ENCODE results near the gene MMRN1.

MMRN1 gene

DNA sequence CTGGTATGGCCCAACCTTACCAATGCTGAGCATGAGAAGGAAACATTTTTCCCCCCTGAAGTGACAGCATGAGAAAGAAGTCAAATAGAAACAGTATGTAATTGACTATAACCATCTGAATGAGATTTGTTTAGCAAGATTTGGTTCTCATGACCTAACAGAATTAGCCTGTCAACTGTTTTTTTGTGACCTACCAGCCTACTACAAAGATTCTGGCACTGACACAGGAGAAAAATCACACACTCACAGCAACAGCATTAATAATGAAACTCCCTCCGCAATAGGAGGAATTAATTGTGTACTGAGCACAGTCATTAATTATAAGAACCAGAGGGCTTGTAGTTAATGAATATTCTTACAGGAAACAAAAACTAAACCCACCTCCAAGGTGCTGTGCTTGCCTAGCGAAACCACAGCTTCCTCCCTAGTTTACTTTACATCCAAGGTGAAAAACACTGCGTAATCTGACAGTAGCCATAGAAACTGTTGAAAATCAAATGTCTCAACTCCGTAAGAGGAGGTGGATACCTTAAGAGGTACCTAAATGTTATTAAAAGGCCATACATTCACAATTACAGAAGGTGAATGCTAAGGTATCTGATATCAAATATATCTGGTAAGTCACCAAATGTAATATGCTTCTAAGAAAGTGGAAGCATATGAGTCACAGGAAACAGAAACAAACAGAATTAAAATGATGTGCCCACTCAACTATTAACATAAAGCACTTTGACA lies 34.9 kb downstream of the MMRN1 start:
- Mint-ChIP-seq H3K4me1 (no peaks in the 10 kb centered on the region), H3K36me3 (ENCODE audit: low read depth) (no peaks in the 10 kb centered on the region), H3K9me3 (peaks cover 13% of the 10 kb centered on the region), H3K4me3 (no peak overlapping the region), H3K27ac (no peak overlapping the region), H3K27me3 (ENCODE audit: low read depth, poor library complexity) (no peaks in the 10 kb centered on the region)
- no peak for DNase-seq
- TF ChIP-seq, protein P1, sequence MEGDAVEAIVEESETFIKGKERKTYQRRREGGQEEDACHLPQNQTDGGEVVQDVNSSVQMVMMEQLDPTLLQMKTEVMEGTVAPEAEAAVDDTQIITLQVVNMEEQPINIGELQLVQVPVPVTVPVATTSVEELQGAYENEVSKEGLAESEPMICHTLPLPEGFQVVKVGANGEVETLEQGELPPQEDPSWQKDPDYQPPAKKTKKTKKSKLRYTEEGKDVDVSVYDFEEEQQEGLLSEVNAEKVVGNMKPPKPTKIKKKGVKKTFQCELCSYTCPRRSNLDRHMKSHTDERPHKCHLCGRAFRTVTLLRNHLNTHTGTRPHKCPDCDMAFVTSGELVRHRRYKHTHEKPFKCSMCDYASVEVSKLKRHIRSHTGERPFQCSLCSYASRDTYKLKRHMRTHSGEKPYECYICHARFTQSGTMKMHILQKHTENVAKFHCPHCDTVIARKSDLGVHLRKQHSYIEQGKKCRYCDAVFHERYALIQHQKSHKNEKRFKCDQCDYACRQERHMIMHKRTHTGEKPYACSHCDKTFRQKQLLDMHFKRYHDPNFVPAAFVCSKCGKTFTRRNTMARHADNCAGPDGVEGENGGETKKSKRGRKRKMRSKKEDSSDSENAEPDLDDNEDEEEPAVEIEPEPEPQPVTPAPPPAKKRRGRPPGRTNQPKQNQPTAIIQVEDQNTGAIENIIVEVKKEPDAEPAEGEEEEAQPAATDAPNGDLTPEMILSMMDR (IDR thresholded peaks at IDR 0.05), result no peak

DNA sequence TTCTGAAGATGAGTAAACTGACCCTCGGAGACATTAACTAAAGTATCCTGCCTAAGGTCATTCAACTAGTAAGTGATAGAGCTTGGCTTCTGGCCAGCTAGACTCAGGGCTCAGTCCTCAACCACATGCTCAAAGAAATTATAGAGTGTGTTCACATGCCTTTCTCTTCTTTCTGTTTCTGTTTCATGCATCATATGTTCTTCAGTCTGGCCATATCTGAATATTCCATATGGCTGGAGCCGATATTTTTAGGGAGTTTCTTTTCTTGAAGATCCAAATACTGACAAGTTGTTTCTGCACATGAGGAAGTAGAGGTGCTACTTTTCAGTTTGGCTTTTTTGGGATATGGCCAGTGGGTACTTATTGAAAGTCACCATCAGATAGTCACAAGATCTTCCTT lies 44.9 kb downstream of the MMRN1 start:
- no peak for DNase-seq
- Mint-ChIP-seq H3K4me1 (no peaks in the 10 kb centered on the region), H3K36me3 (ENCODE audit: low read depth) (no peaks in the 10 kb centered on the region)

DNA sequence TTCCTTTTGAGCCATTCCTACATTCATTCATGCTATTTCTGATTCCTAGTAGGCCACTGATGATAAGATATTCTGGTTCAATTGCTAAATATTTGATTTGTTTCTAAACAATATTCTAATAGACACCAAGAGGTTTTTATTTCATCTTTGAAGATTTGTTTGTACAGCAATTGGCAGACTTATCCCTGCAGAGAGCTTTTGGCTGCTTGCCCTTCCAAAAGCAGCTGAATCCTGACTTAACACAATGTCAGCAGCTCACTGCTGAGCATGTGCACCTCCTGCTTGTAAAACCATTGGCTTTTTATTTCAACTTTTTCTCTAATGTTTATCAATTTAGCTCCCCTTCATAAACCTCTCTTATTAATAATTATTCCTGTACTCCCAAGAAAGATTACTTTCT lies 45.3 kb downstream of the MMRN1 start:
- H3K27ac Mint-ChIP-seq, result no peak overlapping the region
- no peaks in the 10 kb centered on the region for H3K36me3 Mint-ChIP-seq (ENCODE audit: low read depth)
- H3K27me3 Mint-ChIP-seq (ENCODE audit: low read depth, poor library complexity), result no peaks in the 10 kb centered on the region

More for the DNA sequence above, 44.9 kb downstream of the MMRN1 start:
- H3K27ac Mint-ChIP-seq, result no peak overlapping the region
- TF ChIP-seq, protein P1 (IDR thresholded peaks at IDR 0.05), result no peak
- H3K27me3 Mint-ChIP-seq (ENCODE audit: low read depth, poor library complexity), result no peaks in the 10 kb centered on the region
- no peak overlapping the region for H3K4me3 Mint-ChIP-seq
- H3K9me3 Mint-ChIP-seq, result no peaks in the 10 kb centered on the region

DNA sequence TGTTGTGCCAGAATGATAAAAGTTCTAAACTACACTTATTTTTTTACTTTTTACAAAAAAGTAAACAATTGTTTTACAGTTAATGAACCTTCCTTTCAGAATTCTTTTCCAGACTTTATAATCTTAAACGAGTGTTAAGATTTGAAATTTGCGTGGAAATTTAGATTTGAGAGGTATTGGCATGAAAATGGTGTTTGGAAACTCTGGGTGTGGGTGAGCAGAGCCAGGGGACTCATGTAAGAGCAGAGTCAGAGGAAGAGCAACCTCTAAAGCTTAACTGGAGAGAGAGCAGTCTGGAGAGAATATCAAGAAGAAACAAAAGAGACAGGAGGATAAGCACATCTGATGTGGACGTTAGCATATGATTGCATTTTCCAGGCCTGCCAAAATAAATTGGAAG lies 48.2 kb downstream of the MMRN1 start:
- Mint-ChIP-seq H3K4me1 (no peaks in the 10 kb centered on the region), H3K36me3 (ENCODE audit: low read depth) (no peaks in the 10 kb centered on the region), H3K27me3 (ENCODE audit: low read depth, poor library complexity) (no peaks in the 10 kb centered on the region), H3K9me3 (no peaks in the 10 kb centered on the region), H3K27ac (no peak overlapping the region), H3K4me3 (no peak overlapping the region)
- DNase-seq, result no peak
- TF ChIP-seq, protein P1 (IDR thresholded peaks at IDR 0.05), result no peak

More for the DNA sequence above, 45.3 kb downstream of the MMRN1 start:
- no peaks in the 10 kb centered on the region for H3K9me3 Mint-ChIP-seq
- TF ChIP-seq, protein P1 (IDR thresholded peaks at IDR 0.05), result no peak
- H3K4me3 Mint-ChIP-seq, result no peak overlapping the region
- no peaks in the 10 kb centered on the region for H3K4me1 Mint-ChIP-seq
- DNase-seq, result no peak

DNA sequence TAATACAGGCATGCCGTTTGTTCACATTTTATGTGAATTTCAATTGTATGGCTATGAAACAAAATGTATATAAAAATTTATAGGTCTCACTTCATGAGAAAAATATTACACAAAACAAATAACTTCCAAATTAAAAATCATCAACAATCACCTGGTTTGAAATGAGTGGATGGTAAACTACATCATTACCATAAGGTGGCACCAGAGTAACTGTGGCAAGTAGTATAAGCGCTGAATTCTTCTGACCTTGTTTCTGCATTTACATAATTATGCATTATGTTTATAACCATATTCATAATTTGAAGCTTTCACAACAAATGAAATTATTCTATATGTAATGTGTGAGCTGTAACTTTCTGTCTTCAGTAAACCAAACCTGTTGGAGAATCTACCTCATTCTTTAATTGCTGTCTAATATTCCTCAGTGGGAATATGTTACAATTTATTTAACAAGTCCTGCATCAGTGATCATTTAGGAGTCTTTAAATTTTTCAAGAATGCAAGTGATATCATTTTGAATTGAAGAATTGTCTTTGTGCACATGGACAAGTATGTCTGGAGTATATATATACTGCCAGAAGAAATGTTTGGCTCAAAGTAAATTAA lies 55.2 kb downstream of the MMRN1 start:
- Mint-ChIP-seq H3K4me3 (no peak overlapping the region), H3K27ac (no peak overlapping the region), H3K4me1 (no peaks in the 10 kb centered on the region), H3K9me3 (no peaks in the 10 kb centered on the region), H3K27me3 (ENCODE audit: low read depth, poor library complexity) (peaks cover 8% of the 10 kb centered on the region), H3K36me3 (ENCODE audit: low read depth) (no peaks in the 10 kb centered on the region)
- TF ChIP-seq, protein P1 (IDR thresholded peaks at IDR 0.05), result peak; percentile 9
- DNase-seq, result no peak

DNA sequence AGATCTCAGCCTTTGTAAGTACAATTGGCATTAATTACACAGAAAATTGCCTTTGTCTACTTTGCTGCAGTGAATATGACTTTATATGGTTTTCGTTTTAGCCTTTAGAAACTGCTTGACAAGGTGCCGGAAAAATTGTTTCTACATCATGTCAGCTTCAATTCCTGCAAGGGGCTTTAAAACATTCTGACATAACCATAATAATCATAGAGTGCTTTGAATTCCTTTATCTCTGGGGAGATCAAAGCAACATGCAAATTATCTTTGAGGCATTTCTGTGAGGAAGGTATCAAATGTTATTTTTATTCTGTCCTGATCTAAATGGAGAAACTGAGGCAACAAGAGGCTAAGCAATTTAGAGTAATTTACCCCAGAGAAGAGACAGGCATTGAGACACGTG lies 57.8 kb downstream of the MMRN1 start:
- no peaks in the 10 kb centered on the region for H3K9me3 Mint-ChIP-seq
- H3K36me3 Mint-ChIP-seq (ENCODE audit: low read depth), result no peaks in the 10 kb centered on the region
- H3K4me1 Mint-ChIP-seq, result peaks cover 3% of the 10 kb centered on the region
- no peak overlapping the region for H3K27ac Mint-ChIP-seq
- no peak for DNase-seq
- TF ChIP-seq, protein P1 (IDR thresholded peaks at IDR 0.05), result no peak
- H3K27me3 Mint-ChIP-seq (ENCODE audit: low read depth, poor library complexity), result peaks cover 8% of the 10 kb centered on the region
- H3K4me3 Mint-ChIP-seq, result no peak overlapping the region
